H9 (cell line): ENCODE measurements around the gene DRGX. TPM values are rescaled to one million over a fixed set of nuclear protein-coding genes. Genes with fewer than 3 reads are reported as not detected.

Source experiments
- DNase-seq: peaks from one replicate; pipeline ENCODE4 v3.0.0-alpha.2; 2017
- H2AFZ ChIP-seq: one replicate; pipeline ENCODE4 v1.6.1; 2013; ENCODE audit warnings: mild to moderate bottlenecking, low read length, control low read depth, moderate library complexity
- H2AK5ac ChIP-seq: 2 replicates; pipeline ENCODE4 v1.6.1; 2013; ENCODE audit warnings: low read length, control low read depth, mixed read lengths; ENCODE audit not compliant: insufficient read length
- H2BK120ac ChIP-seq: one replicate; pipeline ENCODE4 v1.6.1; 2013; ENCODE audit warnings: low read depth, mild to moderate bottlenecking, low read length, control low read depth, inconsistent platforms; ENCODE audit not compliant: poor library complexity, severe bottlenecking
- H2BK12ac ChIP-seq: 2 replicates; pipeline ENCODE4 v1.6.1; 2013; ENCODE audit warnings: low read length, control low read depth, mixed read lengths, low read depth; ENCODE audit not compliant: insufficient read length
- H2BK15ac ChIP-seq: 2 replicates; pipeline ENCODE4 v1.6.1; 2013; ENCODE audit warnings: low read depth, low read length, control low read depth
- H2BK20ac ChIP-seq: one replicate; pipeline ENCODE4 v1.6.1; 2013; ENCODE audit warnings: low read depth, mild to moderate bottlenecking, low read length, control low read depth, inconsistent platforms; ENCODE audit not compliant: poor library complexity, severe bottlenecking
- H2BK5ac ChIP-seq: 2 replicates; pipeline ENCODE4 v1.6.1; 2013; ENCODE audit warnings: low read length, control low read depth, mixed read lengths; ENCODE audit not compliant: insufficient read length
- H3K14ac ChIP-seq: 2 replicates; pipeline ENCODE4 v1.6.1; 2013; ENCODE audit warnings: low read length, control low read depth; ENCODE audit not compliant: insufficient read depth
- H3K18ac ChIP-seq: 2 replicates; pipeline ENCODE4 v1.6.1; 2013; ENCODE audit warnings: low read depth, mild to moderate bottlenecking, mixed read lengths, low read length, control low read depth; ENCODE audit not compliant: insufficient read length
- H3K23ac ChIP-seq: 2 replicates; pipeline ENCODE4 v1.6.1; 2013; ENCODE audit warnings: low read length, control low read depth, mixed read lengths, low read depth; ENCODE audit not compliant: insufficient read length
- H3K23me2 ChIP-seq: 2 replicates; pipeline ENCODE4 v1.6.1; 2013; ENCODE audit warnings: low read depth, mild to moderate bottlenecking, mixed read lengths, low read length, control low read depth; ENCODE audit not compliant: insufficient read length, poor library complexity, severe bottlenecking
- H3K27ac ChIP-seq: 2 replicates; pipeline ENCODE4 v1.5.1; 2013; ENCODE audit warnings: low read length, control low read depth, mixed read lengths, low read depth; ENCODE audit not compliant: insufficient read length
- H3K27me3 ChIP-seq: 2 replicates; pipeline ENCODE4 v1.6.1; 2013; ENCODE audit warnings: low read length, control low read depth, inconsistent platforms; ENCODE audit not compliant: insufficient read depth
- H3K4ac ChIP-seq: 2 replicates; pipeline ENCODE4 v1.6.1; 2013; ENCODE audit warnings: low read depth, mild to moderate bottlenecking, control low read depth, inconsistent platforms, low read length, moderate library complexity
- H3K4me1 ChIP-seq: 2 replicates; pipeline ENCODE4 v1.6.1; 2013; ENCODE audit warnings: low read length, control low read depth, inconsistent platforms; ENCODE audit not compliant: insufficient read depth
- H3K4me2 ChIP-seq: 2 replicates; pipeline ENCODE4 v1.6.1; 2013; ENCODE audit warnings: low read length, control low read depth, mixed read lengths; ENCODE audit not compliant: insufficient read length, insufficient read depth
- H3K56ac ChIP-seq: 2 replicates; pipeline ENCODE4 v1.6.1; 2013; ENCODE audit warnings: low read depth, mild to moderate bottlenecking, mixed read lengths, low read length, control low read depth; ENCODE audit not compliant: insufficient read length
- H3K79me1 ChIP-seq: 2 replicates; pipeline ENCODE4 v1.6.1; 2013; ENCODE audit warnings: low read depth, mild to moderate bottlenecking, moderate library complexity, low read length, control low read depth, inconsistent platforms; ENCODE audit not compliant: insufficient read depth, poor library complexity, severe bottlenecking
- H3K79me2 ChIP-seq: 2 replicates; pipeline ENCODE4 v1.6.1; 2013; ENCODE audit warnings: low read length, control low read depth, inconsistent platforms; ENCODE audit not compliant: insufficient read depth
- H3K9ac ChIP-seq: 2 replicates; pipeline ENCODE4 v1.6.1; 2013; ENCODE audit warnings: low read length, control low read depth, mixed read lengths; ENCODE audit not compliant: insufficient read length; ENCODE audit errors: extremely low read depth
- H3K9me3 ChIP-seq: one replicate; pipeline ENCODE4 v1.6.1; 2013; ENCODE audit warnings: low read depth, low read length, inconsistent platforms; ENCODE audit not compliant: control insufficient read depth
- H3T11ph ChIP-seq: one replicate; pipeline ENCODE4 v1.6.1; 2013; ENCODE audit warnings: mild to moderate bottlenecking, low read length, control low read depth, inconsistent platforms
- H4K20me1 ChIP-seq: one replicate; pipeline ENCODE4 v1.6.1; 2013; ENCODE audit not compliant: control insufficient read depth, insufficient read length, insufficient read depth
- H4K5ac ChIP-seq: 2 replicates; pipeline ENCODE4 v1.6.1; 2013; ENCODE audit warnings: low read depth, mild to moderate bottlenecking, mixed read lengths, low read length, control low read depth; ENCODE audit not compliant: insufficient read length
- H4K8ac ChIP-seq: replicated peaks from 2 replicates; pipeline ENCODE4 v1.6.1; 2013; ENCODE audit warnings: low read length, control low read depth, mixed read lengths, low read depth; ENCODE audit not compliant: insufficient read length
- H4K91ac ChIP-seq: 2 replicates; pipeline ENCODE4 v1.6.1; 2013; ENCODE audit warnings: low read depth, mild to moderate bottlenecking, moderate library complexity, mixed read lengths, low read length, control low read depth; ENCODE audit not compliant: insufficient read length
- H3K27ac Mint-ChIP-seq, 3 experiments: 2 replicates in 2 of 3; 3 replicates in 1 of 3; pipeline ENCODE4 v1.8.0; 2020 to 2021; ENCODE audit warnings: mixed read lengths in 3 of 3, mild to moderate bottlenecking in 1 of 3, moderate library complexity in 1 of 3
- H3K27me3 Mint-ChIP-seq: 2 replicates; pipeline ENCODE4 v1.8.0; 2021; ENCODE audit warnings: low read depth, mild to moderate bottlenecking, moderate library complexity, mixed read lengths
- H3K36me3 Mint-ChIP-seq, 3 experiments: 2 replicates in 2 of 3; 3 replicates in 1 of 3; pipeline ENCODE4 v1.8.0; 2020 to 2021; ENCODE audit warnings: low read depth in 3 of 3, mixed read lengths in 3 of 3; ENCODE audit not compliant: insufficient read depth in 1 of 3
- H3K4me1 Mint-ChIP-seq, 2 experiments: 2 replicates each; pipeline ENCODE4 v1.8.0; 2020; ENCODE audit warnings: mixed read lengths in 2 of 2
- H3K4me3 Mint-ChIP-seq, 2 experiments: 2 replicates in 1 of 2; 3 replicates in 1 of 2; pipeline ENCODE4 v1.8.0; 2020 to 2021; ENCODE audit warnings: mild to moderate bottlenecking in 2 of 2, mixed read lengths in 2 of 2, moderate library complexity in 1 of 2
- H3K9me3 Mint-ChIP-seq, 2 experiments: 2 replicates in 1 of 2; 3 replicates in 1 of 2; pipeline ENCODE4 v1.8.0; 2020; ENCODE audit warnings: mild to moderate bottlenecking in 2 of 2, mixed read lengths in 2 of 2, moderate library complexity in 1 of 2
- CTCF ChIP-seq: fragments of 200-600 bp; sonication (generic); conservative IDR thresholded peaks from 3 replicates; pipeline ENCODE4 v1.8.0; 2021; ENCODE audit warnings: antibody characterized with exemption, mild to moderate bottlenecking
- WGBS: extraction: QIAGEN DNeasy Blood & Tissue Kit; methylation state at CpG from one replicate; pipeline ENCODE4 v1.1.7; 2013; ENCODE audit warnings: missing lambda C conversion rate, low lambda C conversion rate, mixed read lengths; ENCODE audit not compliant: insufficient read length; ENCODE audit errors: extremely low coverage; 5-methylcytosine and 5-hydroxymethylcytosine counted together
- total RNA-seq: library from RNA; stranded (reverse); gene quantifications from 2 replicates; pipeline ENCODE4 v1.2.1, GENCODE V29; 2021

The DRGX gene
- total RNA-seq, 1 experiment from 2014 or later = not detected

GRCh38 chr10:49325131-49325915 is 70.6 kb downstream of the DRGX start:
- H3K4me1 ChIP-seq = no peaks in the 10 kb centered on the region
- no peak overlapping the region for H2AK5ac ChIP-seq
- H3K79me1 ChIP-seq = no peaks in the 10 kb centered on the region
- H3K79me2 ChIP-seq = no peaks in the 10 kb centered on the region
- H2AFZ ChIP-seq = no peak overlapping the region
- H3K27me3 ChIP-seq = no peaks in the 10 kb centered on the region
- no peak overlapping the region for H3K4me2 ChIP-seq
- Mint-ChIP-seq H3K27ac (no peak overlapping the region), H3K27me3 (peaks cover 12% of the 10 kb centered on the region), H3K36me3 (no peaks in the 10 kb centered on the region), H3K9me3 (no peaks in the 10 kb centered on the region; a peak in 1 of 5 replicates), H3K4me3 (no peak overlapping the region), H3K4me1 (peaks cover 4 to 6% of the 10 kb centered on the region in 2 experiments)
- H3K9ac ChIP-seq = no peak overlapping the region
- H3T11ph ChIP-seq = no peak overlapping the region
- H3K9me3 ChIP-seq = no peaks in the 10 kb centered on the region
- H4K5ac ChIP-seq = no peak overlapping the region
- no peak overlapping the region for H2BK5ac ChIP-seq
- no peak overlapping the region for H4K8ac ChIP-seq
- H2BK12ac ChIP-seq = no peak overlapping the region
- no peak overlapping the region for H2BK15ac ChIP-seq
- no peak overlapping the region for H2BK120ac ChIP-seq
- no peak for TF ChIP-seq CTCF
- no peak overlapping the region for H2BK20ac ChIP-seq
- H3K23ac ChIP-seq = no peak overlapping the region
- no peak overlapping the region for H3K4ac ChIP-seq
- H3K14ac ChIP-seq = no peak overlapping the region
- H4K20me1 ChIP-seq = no peaks in the 10 kb centered on the region
- no peak overlapping the region for H3K27ac ChIP-seq
- no peak overlapping the region for H3K18ac ChIP-seq
- H3K23me2 ChIP-seq = no peaks in the 10 kb centered on the region
- no CpG with 5 or more reads among the region's 20 CpGs for WGBS
- no peak overlapping the region for H4K91ac ChIP-seq
- H3K56ac ChIP-seq = no peak overlapping the region
- no peak for DNase-seq
